Measurements from ENCODE around the gene SIRT6. TPM values are rescaled to one million over a fixed set of nuclear protein-coding genes. Genes with fewer than 3 reads are reported as not detected.

The SIRT6 gene
- total and polyA plus RNA-seq, 10 of the 15 experiments (the other 5 are each of a cell fraction or from before 2014, with no cell fraction given): 1.3 to 49.6 (median 24.2) TPM

DNA sequence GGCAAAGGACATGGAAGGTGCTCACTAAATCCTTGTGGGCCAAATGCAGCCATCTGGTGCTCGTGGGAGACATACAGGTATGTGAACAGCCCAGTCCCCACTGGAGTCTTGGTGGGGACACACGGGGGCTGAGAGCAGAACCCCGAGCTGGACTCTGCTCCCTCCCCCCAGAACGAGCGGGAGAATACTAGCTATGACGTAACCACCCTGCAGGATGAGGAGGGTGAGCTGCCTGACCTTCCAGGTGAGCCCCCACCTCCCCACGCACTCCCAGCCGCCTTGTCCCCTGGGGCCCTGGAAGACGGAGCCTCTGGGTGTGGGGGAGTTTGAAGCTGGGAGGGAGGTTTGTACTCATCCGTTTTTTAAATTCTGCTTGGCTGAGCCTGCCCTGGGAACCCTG is 33.4 kb upstream of the SIRT6 start:
- no peak overlapping the region for H3K4me2 ChIP-seq (ENCODE audit: control insufficient read depth, insufficient read depth)
- 63% methylated on average over 10 of the region's 10 CpGs for WGBS (ENCODE audit: insufficient coverage, insufficient replicate concordance, low lambda C conversion rate, missing lambda C conversion rate)
- intact Hi-C loops (cut with micrococcal nuclease; ENCODE audit: unreplicated experiment): loop anchor here (2.0 kb wide), 1 partner anchor 13 kb away; the partner anchor contains the start of gene EBI3
- DNase-seq (ENCODE audit: low read depth, low spot score) (no peak), ATAC-seq (no peak), FAIRE-seq (no peak)
- peaks cover 12% of the 10 kb centered on the region for H3K4me1 ChIP-seq (ENCODE audit: control insufficient read depth, insufficient read depth, low read length)
- in situ Hi-C loops (cut with MboI): no loop called here
- H3K36me3 ChIP-seq (ENCODE audit: control insufficient read depth in 2 of 2, insufficient read depth in 2 of 2, low read length in 1 of 2): no peaks in the 10 kb centered on the region
- BruUV-seq (replicated peaks): no TSS peak
- no peaks in the 10 kb centered on the region for H4K20me1 ChIP-seq (ENCODE audit: control insufficient read depth, insufficient read depth)
- ChIA-PET SMC1A (ENCODE audit: uncharacterized antibody, unreplicated experiment) (no interaction called here), CTCF (interaction anchor here (1.1 to 1.2 kb wide), 2 partner anchors 9 to 107 kb away, joined by 3 to 4 read pairs; no protein-coding TSS in a partner anchor), POLR2A (interaction anchor here (1.1 kb wide), 1 partner anchor 14 kb away, joined by 7 read pairs; the partner anchor contains the start of gene EBI3), RAD21 (ENCODE audit: unreplicated experiment) (no interaction called here)
- TF ChIP-seq RELA (IDR thresholded peaks at IDR 0.05; ENCODE audit: borderline replicate concordance, partially characterized antibody): no peak
- no peak for TF ChIP-seq SMAD1 (IDR thresholded peaks at IDR 0.05; ENCODE audit: low read depth, partially characterized antibody)
- TF ChIP-seq RCOR1 (conservative IDR thresholded peaks at IDR 0.05; ENCODE audit: low read depth, low read length): no peak
- TF ChIP-seq ETV6 (conservative IDR thresholded peaks at IDR 0.05 in 1 of 2, IDR thresholded peaks at IDR 0.05 in 1 of 2; ENCODE audit: borderline replicate concordance in 1 of 2, low read depth in 1 of 2): no peak
- no peak for TF ChIP-seq ZNF24 (IDR thresholded peaks at IDR 0.05)
- TF ChIP-seq, protein P1, sequence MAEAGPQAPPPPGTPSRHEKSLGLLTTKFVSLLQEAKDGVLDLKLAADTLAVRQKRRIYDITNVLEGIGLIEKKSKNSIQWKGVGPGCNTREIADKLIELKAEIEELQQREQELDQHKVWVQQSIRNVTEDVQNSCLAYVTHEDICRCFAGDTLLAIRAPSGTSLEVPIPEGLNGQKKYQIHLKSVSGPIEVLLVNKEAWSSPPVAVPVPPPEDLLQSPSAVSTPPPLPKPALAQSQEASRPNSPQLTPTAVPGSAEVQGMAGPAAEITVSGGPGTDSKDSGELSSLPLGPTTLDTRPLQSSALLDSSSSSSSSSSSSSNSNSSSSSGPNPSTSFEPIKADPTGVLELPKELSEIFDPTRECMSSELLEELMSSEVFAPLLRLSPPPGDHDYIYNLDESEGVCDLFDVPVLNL (IDR thresholded peaks at IDR 0.05; ENCODE audit: low read depth, low read length): no peak
- no peak for TF ChIP-seq MTA2 (IDR thresholded peaks at IDR 0.05; ENCODE audit: low read depth)
- TF ChIP-seq BACH1 (IDR thresholded peaks at IDR 0.05; ENCODE audit: borderline replicate concordance): no peak
- no peak for TF ChIP-seq ZNF274 (IDR thresholded peaks at IDR 0.05; ENCODE audit: insufficient read depth, insufficient read length)
- TF ChIP-seq, protein P2, sequence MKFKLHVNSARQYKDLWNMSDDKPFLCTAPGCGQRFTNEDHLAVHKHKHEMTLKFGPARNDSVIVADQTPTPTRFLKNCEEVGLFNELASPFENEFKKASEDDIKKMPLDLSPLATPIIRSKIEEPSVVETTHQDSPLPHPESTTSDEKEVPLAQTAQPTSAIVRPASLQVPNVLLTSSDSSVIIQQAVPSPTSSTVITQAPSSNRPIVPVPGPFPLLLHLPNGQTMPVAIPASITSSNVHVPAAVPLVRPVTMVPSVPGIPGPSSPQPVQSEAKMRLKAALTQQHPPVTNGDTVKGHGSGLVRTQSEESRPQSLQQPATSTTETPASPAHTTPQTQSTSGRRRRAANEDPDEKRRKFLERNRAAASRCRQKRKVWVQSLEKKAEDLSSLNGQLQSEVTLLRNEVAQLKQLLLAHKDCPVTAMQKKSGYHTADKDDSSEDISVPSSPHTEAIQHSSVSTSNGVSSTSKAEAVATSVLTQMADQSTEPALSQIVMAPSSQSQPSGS (IDR thresholded peaks at IDR 0.05; ENCODE audit: low read length): no peak
- no peak for TF ChIP-seq POLR2AphosphoS2 (IDR thresholded peaks at IDR 0.05; ENCODE audit: low read depth, low read length)
- TF ChIP-seq, protein P3, sequence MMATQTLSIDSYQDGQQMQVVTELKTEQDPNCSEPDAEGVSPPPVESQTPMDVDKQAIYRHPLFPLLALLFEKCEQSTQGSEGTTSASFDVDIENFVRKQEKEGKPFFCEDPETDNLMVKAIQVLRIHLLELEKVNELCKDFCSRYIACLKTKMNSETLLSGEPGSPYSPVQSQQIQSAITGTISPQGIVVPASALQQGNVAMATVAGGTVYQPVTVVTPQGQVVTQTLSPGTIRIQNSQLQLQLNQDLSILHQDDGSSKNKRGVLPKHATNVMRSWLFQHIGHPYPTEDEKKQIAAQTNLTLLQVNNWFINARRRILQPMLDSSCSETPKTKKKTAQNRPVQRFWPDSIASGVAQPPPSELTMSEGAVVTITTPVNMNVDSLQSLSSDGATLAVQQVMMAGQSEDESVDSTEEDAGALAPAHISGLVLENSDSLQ (IDR thresholded peaks at IDR 0.05): no peak
- H3K4me3 ChIP-seq: no peak overlapping the region
- no peak overlapping the region for H3K27ac ChIP-seq (ENCODE audit: control insufficient read depth, insufficient read depth)
- H3K27me3 ChIP-seq (replicated peaks in 1 of 2; ENCODE audit: control insufficient read depth in 2 of 2, insufficient read depth in 2 of 2, low read length in 1 of 2): no peaks in the 10 kb centered on the region
- H3K79me2 ChIP-seq (ENCODE audit: control insufficient read depth, insufficient read depth, low read length): no peaks in the 10 kb centered on the region
- H3K9ac ChIP-seq (ENCODE audit: control insufficient read depth, insufficient read depth, low read length): no peak overlapping the region
- no peak overlapping the region for H2AFZ ChIP-seq (ENCODE audit: control insufficient read depth, low read depth, low read length)
- no peaks in the 10 kb centered on the region; the same call in 2 of the 3 replicates for H3K9me3 ChIP-seq (replicated peaks; ENCODE audit: control insufficient read depth, insufficient read depth, low read length)
